HepG2 (cell line): ENCODE results near the gene UNC119B.

Experiments
- CBFB ChIP-seq: sonication (generic); formaldehyde crosslinking; IDR thresholded peaks from 2 replicates; pipeline ENCODE4 v1.4.0; 2020; ENCODE audit warnings: missing genetic modification reagents
- EP300 ChIP-seq, 3 experiments: sonication (generic) in 1 of 3; formaldehyde crosslinking in 1 of 3; IDR thresholded peaks; 2 replicates each; pipeline versions ENCODE4 v1.5.1 to v1.6.1; 2011 to 2020; ENCODE audit warnings: low read depth in 2 of 3, low read length in 2 of 3, borderline replicate concordance in 1 of 3, improper control_type of control experiment in 1 of 3, mild to moderate bottlenecking in 1 of 3, missing genetic modification reagents in 1 of 3, moderate library complexity in 1 of 3
- MAFK ChIP-seq, 2 experiments: IDR thresholded peaks in 1 of 2; conservative IDR thresholded peaks in 1 of 2; 2 replicates each; pipeline ENCODE4 v1.6.1; 2011; ENCODE audit warnings: improper control_type of control experiment in 2 of 2, low read length in 2 of 2
- NFIC ChIP-seq: IDR thresholded peaks from 2 replicates; pipeline ENCODE4 v1.6.1; 2012; ENCODE audit warnings: mild to moderate bottlenecking, low read length, inconsistent platforms
- YY1 ChIP-seq: IDR thresholded peaks from 2 replicates; pipeline ENCODE4 v1.6.1; 2011; ENCODE audit warnings: low read length, low read depth, moderate library complexity, mild to moderate bottlenecking; ENCODE audit not compliant: insufficient read depth, insufficient replicate concordance
- TF ChIP-seq, protein P1 (sequence below): sonication (generic); formaldehyde crosslinking; conservative IDR thresholded peaks from 2 replicates; pipeline ENCODE4 v1.8.1; 2023; ENCODE audit warnings: missing genetic modification reagents

DNA sequence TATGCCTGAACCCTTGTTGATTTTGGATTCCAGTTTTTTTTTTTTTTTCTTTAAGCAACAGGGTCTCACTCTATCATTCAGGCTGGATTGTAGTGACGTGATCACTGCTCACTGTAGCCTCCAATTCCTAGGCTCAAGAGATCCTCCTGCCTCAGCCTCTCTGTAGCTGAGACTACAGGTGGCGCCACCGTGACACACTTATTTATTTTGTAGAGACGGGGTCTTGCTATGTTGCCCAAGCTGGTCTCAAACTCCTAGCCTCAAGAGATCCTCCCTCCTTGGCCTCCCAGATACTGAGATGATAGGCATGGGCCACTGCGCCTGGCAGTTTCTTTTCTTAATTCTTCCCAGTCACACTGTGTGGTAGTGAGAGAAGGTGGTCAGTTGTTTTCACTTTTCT is 40.5 kb downstream of the UNC119B start:
- no peak for TF ChIP-seq NFIC
- TF ChIP-seq CBFB: no peak
- no peak for TF ChIP-seq MAFK (conservative IDR thresholded peaks at IDR 0.05 in 1 of 2, IDR thresholded peaks at IDR 0.05 in 1 of 2; ENCODE audit: low read length in 2 of 2)
- TF ChIP-seq EP300 (IDR thresholded peaks at IDR 0.05; ENCODE audit: low read depth in 2 of 2, low read length in 2 of 2): no peak
- no peak for TF ChIP-seq EP300 (CRISPR knock-in tag; IDR thresholded peaks at IDR 0.05; ENCODE audit: borderline replicate concordance)
- TF ChIP-seq YY1: no peak
- TF ChIP-seq, protein P1, sequence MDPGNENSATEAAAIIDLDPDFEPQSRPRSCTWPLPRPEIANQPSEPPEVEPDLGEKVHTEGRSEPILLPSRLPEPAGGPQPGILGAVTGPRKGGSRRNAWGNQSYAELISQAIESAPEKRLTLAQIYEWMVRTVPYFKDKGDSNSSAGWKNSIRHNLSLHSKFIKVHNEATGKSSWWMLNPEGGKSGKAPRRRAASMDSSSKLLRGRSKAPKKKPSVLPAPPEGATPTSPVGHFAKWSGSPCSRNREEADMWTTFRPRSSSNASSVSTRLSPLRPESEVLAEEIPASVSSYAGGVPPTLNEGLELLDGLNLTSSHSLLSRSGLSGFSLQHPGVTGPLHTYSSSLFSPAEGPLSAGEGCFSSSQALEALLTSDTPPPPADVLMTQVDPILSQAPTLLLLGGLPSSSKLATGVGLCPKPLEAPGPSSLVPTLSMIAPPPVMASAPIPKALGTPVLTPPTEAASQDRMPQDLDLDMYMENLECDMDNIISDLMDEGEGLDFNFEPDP (CRISPR knock-in tag): no peak
